ENCODE data around the gene SLC25A38. TPM values are rescaled to one million over a fixed set of nuclear protein-coding genes. Genes with fewer than 3 reads are reported as not detected.

SLC25A38 gene
- total RNA-seq, 2 donors from 2014 or later = 14.3 to 15.7 TPM

GRCh38 chr3:39343076-39343717 lies 40.0 kb upstream of the SLC25A38 start:
- H3K36me3 ChIP-seq = no peaks in the 10 kb centered on the region
- TF ChIP-seq CTCF (IDR thresholded peaks at IDR 0.05) = no peak
- DNase-seq (ENCODE audit: low spot score) = no peak
- no peak overlapping the region for H3K27ac ChIP-seq
- H3K9me3 ChIP-seq = no peaks in the 10 kb centered on the region
- H3K4me3 ChIP-seq = no peak overlapping the region
- H3K27me3 ChIP-seq = no peaks in the 10 kb centered on the region
- no peaks in the 10 kb centered on the region for H3K4me1 ChIP-seq

- no peak for TF ChIP-seq CTCF (IDR thresholded peaks at IDR 0.05)
- Histone ChIP-seq H3K4me3 (no peak overlapping the region), H3K27me3 (no peaks in the 10 kb centered on the region), H3K27ac (no peak overlapping the region), H3K4me1 (no peaks in the 10 kb centered on the region), H3K36me3 (no peaks in the 10 kb centered on the region), H3K9me3 (no peaks in the 10 kb centered on the region)
- DNase-seq (ENCODE audit: low spot score) = no peak
Measured at GRCh38 chr3:39343760-39344159, 39.4 kb upstream of the SLC25A38 start.

- Histone ChIP-seq H3K27ac (no peak overlapping the region), H3K9me3 (no peaks in the 10 kb centered on the region), H3K36me3 (no peaks in the 10 kb centered on the region), H3K4me3 (no peak overlapping the region), H3K4me1 (no peaks in the 10 kb centered on the region), H3K27me3 (no peaks in the 10 kb centered on the region)
- no peak for DNase-seq (ENCODE audit: low spot score)
- no peak for TF ChIP-seq CTCF (IDR thresholded peaks at IDR 0.05)
Measured at GRCh38 chr3:39344746-39345344, 38.3 kb upstream of the SLC25A38 start.

GRCh38 chr3:39346785-39347585 lies 36.2 kb upstream of the SLC25A38 start:
- Histone ChIP-seq H3K9me3 (no peaks in the 10 kb centered on the region), H3K27ac (no peak overlapping the region), H3K36me3 (no peaks in the 10 kb centered on the region), H3K4me1 (no peaks in the 10 kb centered on the region), H3K27me3 (no peaks in the 10 kb centered on the region), H3K4me3 (no peak overlapping the region)
- no peak for DNase-seq (ENCODE audit: low spot score)
- no peak for TF ChIP-seq CTCF (IDR thresholded peaks at IDR 0.05)

GRCh38 chr3:39347586-39347876 lies 35.6 kb upstream of the SLC25A38 start:
- H3K27me3 ChIP-seq = no peaks in the 10 kb centered on the region
- no peaks in the 10 kb centered on the region for H3K36me3 ChIP-seq
- H3K4me3 ChIP-seq = no peak overlapping the region
- H3K9me3 ChIP-seq = no peaks in the 10 kb centered on the region
- DNase-seq (ENCODE audit: low spot score) = no peak
- H3K4me1 ChIP-seq = no peaks in the 10 kb centered on the region
- H3K27ac ChIP-seq = no peak overlapping the region
- no peak for TF ChIP-seq CTCF (IDR thresholded peaks at IDR 0.05)
